Endodermal cell (in vitro differentiated cells): ENCODE data around the gene KIAA0586. TPM values are rescaled to one million over a fixed set of nuclear protein-coding genes. Genes with fewer than 3 reads are reported as not detected.

Source experiments
- DNase-seq: peaks from one replicate; pipeline ENCODE4 v3.0.0-alpha.2; 2017
- H3K27ac ChIP-seq: 2 replicates; pipeline ENCODE4 v1.5.1; 2013; ENCODE audit warnings: mild to moderate bottlenecking, low read depth, low read length, moderate library complexity
- H3K27me3 ChIP-seq: 2 replicates; pipeline ENCODE4 v1.6.1; 2013; ENCODE audit warnings: mild to moderate bottlenecking, low read length, moderate library complexity; ENCODE audit not compliant: insufficient read depth, control insufficient read depth, poor library complexity, severe bottlenecking
- H3K36me3 ChIP-seq: 2 replicates; pipeline ENCODE4 v1.7.0; 2013; ENCODE audit warnings: mild to moderate bottlenecking, low read length, moderate library complexity; ENCODE audit not compliant: control insufficient read depth, insufficient read depth
- H3K4me1 ChIP-seq: one replicate; pipeline ENCODE4 v1.7.0; 2013; ENCODE audit warnings: low read length; ENCODE audit not compliant: control insufficient read depth, insufficient read depth
- H3K4me3 ChIP-seq: 2 replicates; pipeline ENCODE4 v1.5.1; 2013; ENCODE audit warnings: mild to moderate bottlenecking, low read length, moderate library complexity
- H3K9ac ChIP-seq: 2 replicates; pipeline ENCODE4 v1.6.1; 2013; ENCODE audit warnings: mild to moderate bottlenecking, low read length, moderate library complexity; ENCODE audit not compliant: poor library complexity, severe bottlenecking; ENCODE audit errors: extremely low read depth
- H3K9me3 ChIP-seq: 2 replicates; pipeline ENCODE4 v1.6.1; 2013; ENCODE audit warnings: mild to moderate bottlenecking, low read length, moderate library complexity; ENCODE audit not compliant: control insufficient read depth
- H3K27ac Mint-ChIP-seq: 2 replicates; pipeline ENCODE4 v1.8.0; 2020; ENCODE audit warnings: mixed read lengths
- H3K27me3 Mint-ChIP-seq: 2 replicates; pipeline ENCODE4 v1.8.0; 2021; ENCODE audit warnings: mild to moderate bottlenecking, mixed read lengths; ENCODE audit not compliant: insufficient read depth
- H3K36me3 Mint-ChIP-seq: 2 replicates; pipeline ENCODE4 v1.8.0; 2020; ENCODE audit warnings: low read depth, mixed read lengths
- H3K4me1 Mint-ChIP-seq: 2 replicates; pipeline ENCODE4 v1.8.0; 2020; ENCODE audit warnings: mixed read lengths
- H3K4me3 Mint-ChIP-seq: 2 replicates; pipeline ENCODE4 v1.8.0; 2020; ENCODE audit warnings: mild to moderate bottlenecking, moderate library complexity, mixed read lengths
- H3K9me3 Mint-ChIP-seq: 2 replicates; pipeline ENCODE4 v1.8.0; 2020; ENCODE audit warnings: mild to moderate bottlenecking, mixed read lengths
- WGBS, 2 experiments: methylation state at CpG; one replicate each; pipeline versions ENCODE4 v1.1.5 to v1.1.7; 2013; ENCODE audit warnings: missing lambda C conversion rate in 2 of 2, mixed read lengths in 1 of 2; ENCODE audit not compliant: insufficient coverage in 1 of 2, insufficient read length in 1 of 2; 5-methylcytosine and 5-hydroxymethylcytosine counted together
- total RNA-seq, 2 donors: library from RNA; stranded (reverse); fragmentation: NEBNext Ultra II Directional in 1 of 2; extraction: Animal tissue kit (Norgen Biotek cat#: 25700) in 1 of 2; gene quantifications; 2 replicates in 1 of 2; 3 replicates in 1 of 2; pipeline ENCODE4 v1.2.1, GENCODE V29; 2021
- TF ChIP-seq, protein P1 (sequence below): fragments of 200-600 bp; sonication (generic); conservative IDR thresholded peaks from 2 replicates; pipeline ENCODE4 v1.5.0; 2021; ENCODE audit warnings: antibody characterized with exemption, mild to moderate bottlenecking

The KIAA0586 gene
- total RNA-seq, 2 donors from 2014 or later: 14.2 to 26.4 TPM

DNA sequence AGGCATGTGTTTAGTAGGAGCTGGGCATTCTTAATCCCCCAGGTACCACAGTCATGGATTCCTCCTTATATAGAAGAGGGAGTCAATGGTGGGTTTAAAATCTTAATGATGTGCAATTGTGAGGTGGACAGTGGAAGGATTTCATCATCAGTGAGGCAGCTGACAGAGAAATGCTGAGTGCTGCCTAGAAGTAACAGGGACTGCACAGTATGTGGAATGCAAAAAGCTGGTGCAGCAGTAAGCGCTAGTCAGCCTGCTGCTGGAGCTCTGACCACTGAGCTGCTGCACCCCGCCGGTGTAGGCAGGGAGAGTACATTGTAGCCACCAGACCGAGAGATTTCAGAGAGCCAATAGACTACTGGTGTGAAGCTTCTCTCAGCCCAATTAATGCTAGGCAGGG, 129.7 kb downstream of the KIAA0586 start:
- no peaks in the 10 kb centered on the region for H3K9me3 Mint-ChIP-seq
- WGBS, 2 experiments: 91 to 96% methylated on average over 4 of the region's 4 CpGs
- H3K4me3 ChIP-seq: no peak overlapping the region
- H3K9me3 ChIP-seq: no peaks in the 10 kb centered on the region
- TF ChIP-seq, protein P1, sequence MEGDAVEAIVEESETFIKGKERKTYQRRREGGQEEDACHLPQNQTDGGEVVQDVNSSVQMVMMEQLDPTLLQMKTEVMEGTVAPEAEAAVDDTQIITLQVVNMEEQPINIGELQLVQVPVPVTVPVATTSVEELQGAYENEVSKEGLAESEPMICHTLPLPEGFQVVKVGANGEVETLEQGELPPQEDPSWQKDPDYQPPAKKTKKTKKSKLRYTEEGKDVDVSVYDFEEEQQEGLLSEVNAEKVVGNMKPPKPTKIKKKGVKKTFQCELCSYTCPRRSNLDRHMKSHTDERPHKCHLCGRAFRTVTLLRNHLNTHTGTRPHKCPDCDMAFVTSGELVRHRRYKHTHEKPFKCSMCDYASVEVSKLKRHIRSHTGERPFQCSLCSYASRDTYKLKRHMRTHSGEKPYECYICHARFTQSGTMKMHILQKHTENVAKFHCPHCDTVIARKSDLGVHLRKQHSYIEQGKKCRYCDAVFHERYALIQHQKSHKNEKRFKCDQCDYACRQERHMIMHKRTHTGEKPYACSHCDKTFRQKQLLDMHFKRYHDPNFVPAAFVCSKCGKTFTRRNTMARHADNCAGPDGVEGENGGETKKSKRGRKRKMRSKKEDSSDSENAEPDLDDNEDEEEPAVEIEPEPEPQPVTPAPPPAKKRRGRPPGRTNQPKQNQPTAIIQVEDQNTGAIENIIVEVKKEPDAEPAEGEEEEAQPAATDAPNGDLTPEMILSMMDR: no peak
- peaks cover 2% of the 10 kb centered on the region for H3K4me1 ChIP-seq
- no peaks in the 10 kb centered on the region for H3K36me3 ChIP-seq
- no peaks in the 10 kb centered on the region for H3K36me3 Mint-ChIP-seq
- H3K27ac ChIP-seq: no peak overlapping the region
- H3K27me3 Mint-ChIP-seq: no peaks in the 10 kb centered on the region
- no peak overlapping the region for H3K9ac ChIP-seq
- H3K4me3 Mint-ChIP-seq: no peak overlapping the region
- no peaks in the 10 kb centered on the region for H3K27me3 ChIP-seq
- DNase-seq: no peak
- peaks cover 8% of the 10 kb centered on the region for H3K4me1 Mint-ChIP-seq
- no peak overlapping the region for H3K27ac Mint-ChIP-seq

DNA sequence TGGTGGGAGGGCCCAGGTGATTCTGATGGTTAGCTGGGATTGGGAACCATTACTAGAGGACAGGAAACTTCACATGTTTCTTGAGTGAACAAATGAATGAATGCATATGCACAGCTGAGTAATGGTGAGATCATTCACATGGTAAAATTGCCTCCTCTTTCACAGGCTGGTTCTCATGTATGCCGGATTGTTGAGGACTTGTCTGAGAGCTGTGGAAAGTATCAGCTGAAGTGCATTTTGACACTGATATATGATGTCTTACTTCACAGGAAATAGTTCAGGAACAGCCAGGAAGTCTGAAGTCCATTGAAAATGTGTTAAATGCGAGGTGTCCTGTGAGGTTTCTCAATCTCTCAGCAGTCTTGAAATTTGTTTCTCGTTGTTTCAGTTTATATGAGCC, 132.7 kb downstream of the KIAA0586 start:
- Histone ChIP-seq H3K27ac (no peak overlapping the region), H3K9ac (no peak overlapping the region), H3K36me3 (no peaks in the 10 kb centered on the region), H3K27me3 (no peaks in the 10 kb centered on the region), H3K4me3 (no peak overlapping the region), H3K4me1 (peaks cover 2% of the 10 kb centered on the region), H3K9me3 (no peaks in the 10 kb centered on the region)
- Mint-ChIP-seq H3K4me3 (no peak overlapping the region), H3K4me1 (peaks cover 8% of the 10 kb centered on the region), H3K36me3 (no peaks in the 10 kb centered on the region), H3K27ac (no peak overlapping the region), H3K27me3 (no peaks in the 10 kb centered on the region), H3K9me3 (no peaks in the 10 kb centered on the region)
- TF ChIP-seq, protein P1: no peak
- no peak for DNase-seq
- WGBS, 2 experiments: 88% methylated on average over 3 of the region's 3 CpGs

DNA sequence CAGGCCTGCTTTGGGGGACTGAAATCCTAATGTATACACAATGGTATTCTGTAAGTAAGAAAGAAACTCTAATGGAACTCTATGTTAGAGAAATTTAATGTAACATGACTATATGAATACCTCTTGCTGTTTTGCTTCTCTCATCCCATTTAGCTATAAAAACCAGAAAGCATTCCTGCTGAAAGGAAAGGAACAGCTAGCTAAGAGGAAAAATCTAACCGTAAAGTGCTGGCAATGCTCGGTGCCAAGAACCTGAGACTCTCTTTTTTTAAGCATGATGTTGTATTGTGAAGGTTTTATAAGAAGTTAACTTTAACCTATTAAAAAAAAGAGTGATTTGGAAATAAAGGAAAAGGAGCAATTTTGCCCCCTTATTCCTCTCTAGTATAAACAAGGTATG, 134.6 kb downstream of the KIAA0586 start:
- TF ChIP-seq, protein P1: no peak
- no peak overlapping the region for H3K4me3 ChIP-seq
- Mint-ChIP-seq H3K27ac (no peak overlapping the region), H3K36me3 (no peaks in the 10 kb centered on the region), H3K4me3 (no peak overlapping the region), H3K9me3 (no peaks in the 10 kb centered on the region), H3K4me1 (peaks cover 11% of the 10 kb centered on the region), H3K27me3 (no peaks in the 10 kb centered on the region)
- no peak overlapping the region for H3K27ac ChIP-seq
- no peaks in the 10 kb centered on the region for H3K9me3 ChIP-seq
- H3K9ac ChIP-seq: no peak overlapping the region
- H3K4me1 ChIP-seq: peaks cover 2% of the 10 kb centered on the region
- no peaks in the 10 kb centered on the region for H3K36me3 ChIP-seq
- DNase-seq: no peak
- WGBS, 2 experiments: 100% methylated on average over 2 of the region's 2 CpGs
- no peaks in the 10 kb centered on the region for H3K27me3 ChIP-seq
